ENCODE measurements around the gene PSMD9. TPM values are rescaled to one million over a fixed set of nuclear protein-coding genes. Genes with fewer than 3 reads are reported as not detected.

The PSMD9 gene
- total RNA-seq, 2 donors from 2014 or later, result 46.1 to 68.3 TPM

- DNase-seq, result no peak
- intact Hi-C loops (cut with DNase I), result no loop called here
- no peak overlapping the region for H3K4me3 ChIP-seq
- no peak overlapping the region for H3K9ac ChIP-seq (ENCODE audit: low read depth in 2 of 2, low read length in 2 of 2)
- no peak overlapping the region for H3K27ac ChIP-seq
- no peaks in the 10 kb centered on the region for H3K4me1 ChIP-seq
- H3K9me3 ChIP-seq, result no peaks in the 10 kb centered on the region
- H3K27me3 ChIP-seq, result no peaks in the 10 kb centered on the region
- H3K36me3 ChIP-seq, result no peaks in the 10 kb centered on the region
- no peak for TF ChIP-seq CTCF (IDR thresholded peaks at IDR 0.05)
These were observed 72.0 kb downstream of the PSMD9 start for GRCh38 chr12:121960541-121960940.

GRCh38 chr12:121961195-121961879 is 72.7 kb downstream of the PSMD9 start:
- intact Hi-C loops (cut with DNase I), result no loop called here
- DNase-seq, result no peak
- Histone ChIP-seq H3K36me3 (no peaks in the 10 kb centered on the region), H3K9ac (ENCODE audit: low read depth in 2 of 2, low read length in 2 of 2) (no peak overlapping the region), H3K27me3 (no peaks in the 10 kb centered on the region), H3K27ac (no peak overlapping the region), H3K9me3 (no peaks in the 10 kb centered on the region), H3K4me3 (no peak overlapping the region), H3K4me1 (no peaks in the 10 kb centered on the region)
- no peak for TF ChIP-seq CTCF (IDR thresholded peaks at IDR 0.05)

DNA sequence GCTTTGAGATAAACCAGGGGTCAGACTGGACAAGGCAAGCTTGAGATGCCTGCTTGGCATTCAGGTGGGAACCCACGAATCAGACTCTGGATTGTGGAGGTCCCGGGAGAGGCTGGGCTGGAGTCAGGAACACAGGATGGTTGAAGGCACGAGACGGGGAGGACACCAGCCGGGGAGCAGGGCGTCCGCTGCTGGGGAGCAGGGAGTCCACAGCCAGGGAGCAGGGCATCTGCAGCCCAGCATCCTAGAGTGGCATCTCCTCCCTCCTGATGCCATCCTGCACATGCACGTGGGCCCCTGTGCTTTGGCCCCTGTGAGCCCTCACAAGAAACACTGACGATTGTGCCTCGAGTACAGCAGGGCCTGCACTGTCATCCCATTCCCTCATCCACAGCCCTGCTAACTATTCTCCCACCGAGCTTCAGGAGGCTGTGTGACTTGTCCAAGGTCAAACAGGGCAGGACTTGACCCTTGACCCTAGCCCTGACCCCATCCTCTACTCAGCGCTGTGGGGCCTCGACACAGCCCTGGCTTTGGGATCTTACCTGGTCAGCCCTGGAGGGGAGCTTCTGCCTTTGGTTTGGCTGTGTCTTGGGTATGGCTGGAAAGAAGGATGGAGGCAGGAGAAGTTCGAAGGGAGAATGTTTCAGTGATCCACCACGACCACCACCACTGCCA is 74.9 kb downstream of the PSMD9 start:
- Histone ChIP-seq H3K4me3 (no peak overlapping the region), H3K27me3 (no peaks in the 10 kb centered on the region), H3K9ac (ENCODE audit: low read depth in 2 of 2, low read length in 2 of 2) (no peak overlapping the region), H3K9me3 (no peaks in the 10 kb centered on the region), H3K27ac (no peak overlapping the region), H3K4me1 (no peaks in the 10 kb centered on the region), H3K36me3 (no peaks in the 10 kb centered on the region)
- no peak for TF ChIP-seq CTCF (IDR thresholded peaks at IDR 0.05)
- DNase-seq, result no peak
- intact Hi-C loops (cut with DNase I), result no loop called here

DNA sequence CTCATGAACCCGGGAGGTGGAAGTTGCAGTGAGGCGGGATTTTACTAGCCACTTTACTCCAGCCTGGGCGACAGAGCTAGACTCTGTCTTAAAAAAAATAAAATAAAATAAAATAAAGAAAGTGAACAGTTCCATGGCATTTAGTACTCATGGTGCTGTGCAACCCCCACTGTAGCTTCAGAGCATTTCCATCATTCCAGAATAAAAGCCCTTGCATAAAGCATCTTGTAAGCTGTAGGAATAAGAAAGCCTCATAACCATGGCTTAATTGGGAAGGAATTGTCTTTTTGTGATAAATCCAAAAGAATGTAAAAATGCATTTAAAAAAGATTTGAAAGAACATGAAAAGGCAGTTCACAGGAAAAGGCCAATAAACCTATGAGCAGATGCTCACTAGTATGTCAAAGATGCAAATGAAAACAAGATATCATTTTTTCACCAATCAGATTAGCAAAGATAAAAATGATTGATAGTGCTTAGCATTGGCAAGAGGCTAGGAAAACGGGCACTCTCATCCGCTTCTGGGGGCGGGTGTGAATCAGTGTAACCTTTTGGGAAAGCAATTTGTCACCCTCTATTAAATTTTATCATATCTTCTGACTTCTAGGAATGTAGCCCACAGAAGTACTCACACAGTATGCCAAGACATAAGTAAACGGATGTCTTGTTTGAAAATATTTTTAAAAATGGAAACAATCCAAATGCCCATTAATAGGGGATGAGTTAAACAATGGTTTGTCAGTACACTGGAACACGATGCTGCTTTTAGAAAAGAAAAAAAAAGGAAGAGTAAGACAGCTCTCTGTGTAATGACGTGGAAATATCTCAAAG is 76.4 kb downstream of the PSMD9 start:
- H3K27me3 ChIP-seq, result no peaks in the 10 kb centered on the region
- intact Hi-C loops (cut with DNase I), result no loop called here
- no peak for DNase-seq
- H3K4me1 ChIP-seq, result no peaks in the 10 kb centered on the region
- H3K9me3 ChIP-seq, result no peaks in the 10 kb centered on the region
- no peak overlapping the region for H3K4me3 ChIP-seq
- H3K36me3 ChIP-seq, result no peaks in the 10 kb centered on the region
- TF ChIP-seq CTCF (IDR thresholded peaks at IDR 0.05), result no peak
- H3K27ac ChIP-seq, result no peak overlapping the region
- H3K9ac ChIP-seq (ENCODE audit: low read depth in 2 of 2, low read length in 2 of 2), result no peak overlapping the region

- Histone ChIP-seq H3K9ac (ENCODE audit: low read depth in 2 of 2, low read length in 2 of 2) (no peak overlapping the region), H3K4me3 (no peak overlapping the region), H3K9me3 (no peaks in the 10 kb centered on the region), H3K27me3 (no peaks in the 10 kb centered on the region), H3K4me1 (no peaks in the 10 kb centered on the region), H3K27ac (no peak overlapping the region), H3K36me3 (no peaks in the 10 kb centered on the region)
- no peak for DNase-seq
- TF ChIP-seq CTCF (IDR thresholded peaks at IDR 0.05), result no peak
- intact Hi-C loops (cut with DNase I), result no loop called here
These were observed 78.4 kb downstream of the PSMD9 start for GRCh38 chr12:121966959-121967358.

Other genes with a start within 250 kb of the PSMD9 start
- not detected for gene MORN3, start 219.1 kb upstream of the PSMD9 start, total RNA-seq
- 1 to 10 TPM; 3.9 to 6.5 TPM for gene TMEM120B, start 176.0 kb upstream of the PSMD9 start, total RNA-seq
- gene RHOF, start 95.1 kb upstream of the PSMD9 start, total RNA-seq, result 10 to 100 TPM; 58.0 to 74.5 TPM
- gene SETD1B, start 84.8 kb upstream of the PSMD9 start, total RNA-seq, result 10 to 100 TPM; 20.4 to 25.4 TPM
- under 1 TPM; 0.27 to 0.91 TPM for gene HPD, start 29.9 kb upstream of the PSMD9 start, total RNA-seq
- gene CFAP251, start 29.8 kb downstream of the PSMD9 start, total RNA-seq, result under 1 TPM; 0.64 to 0.93 TPM
- 10 to 100 TPM in 1 of 2 donors, 1 to 10 TPM in 1; 7.0 to 10.0 TPM for gene BCL7A, start 133.1 kb downstream of the PSMD9 start, total RNA-seq
- 100 to 1,000 TPM; 158 to 201 TPM for gene MLXIP, start 190.0 kb downstream of the PSMD9 start, total RNA-seq